ENCODE measurements around the gene TACC2.
"Not testable (repeated sequence)": the region's sequence is repeated elsewhere in the genome, so short reads cannot be mapped to it uniquely, and the experiment has no call there.

Gene TACC2

GRCh38 chr10:122198631-122199030, 209.7 kb downstream of the TACC2 start:
- no peak overlapping the region for H3K27ac ChIP-seq (ENCODE audit: low read depth in 2 of 2, low read length in 2 of 2)
- H3K27me3 ChIP-seq (ENCODE audit: control insufficient read depth in 2 of 2, insufficient read depth in 2 of 2, low read length in 2 of 2): no peaks in the 10 kb centered on the region
- no peaks in the 10 kb centered on the region for H3K4me1 ChIP-seq (ENCODE audit: control insufficient read depth in 2 of 2, insufficient read depth in 2 of 2, low read length in 2 of 2)
- H3K36me3 ChIP-seq (ENCODE audit: control insufficient read depth in 2 of 2, insufficient read depth in 2 of 2, low read length in 2 of 2): peaks cover 27 to 28% of the 10 kb centered on the region in 2 donors
- H3K9me3 ChIP-seq (ENCODE audit: control insufficient read depth in 2 of 2, low read length in 2 of 2): no peaks in the 10 kb centered on the region
- H3K9ac ChIP-seq (ENCODE audit: low read depth in 1 of 2, low read length in 2 of 2): no peak overlapping the region
- H3K4me3 ChIP-seq (ENCODE audit: low read length in 2 of 2): no peak overlapping the region

DNA sequence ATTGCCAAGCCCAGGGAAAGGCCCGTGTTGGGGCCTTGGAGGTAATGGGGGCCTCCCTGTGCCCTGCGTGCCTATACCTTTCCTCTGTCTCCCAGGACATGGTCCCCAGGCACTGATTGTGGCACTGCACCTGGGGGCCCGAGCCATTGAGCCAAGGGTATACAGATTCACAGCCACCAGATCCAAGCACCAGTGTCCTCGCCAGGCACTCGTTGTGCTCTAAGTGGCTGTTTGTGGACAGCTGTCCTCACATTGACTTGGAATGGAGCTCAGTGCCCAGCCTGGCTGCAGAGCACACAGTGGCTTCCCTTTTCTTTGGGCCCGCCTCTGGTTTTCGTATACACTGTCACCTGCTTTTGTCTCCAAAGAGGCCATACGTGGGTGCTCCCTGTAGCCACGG, 210.1 kb downstream of the TACC2 start:
- no peak overlapping the region for H3K9ac ChIP-seq (ENCODE audit: low read depth in 1 of 2, low read length in 2 of 2)
- no peak overlapping the region for H3K4me3 ChIP-seq (ENCODE audit: low read length in 2 of 2)
- H3K27me3 ChIP-seq (ENCODE audit: control insufficient read depth in 2 of 2, insufficient read depth in 2 of 2, low read length in 2 of 2): no peaks in the 10 kb centered on the region
- no peaks in the 10 kb centered on the region for H3K9me3 ChIP-seq (ENCODE audit: control insufficient read depth in 2 of 2, low read length in 2 of 2)
- no peak overlapping the region for H3K27ac ChIP-seq (ENCODE audit: low read depth in 2 of 2, low read length in 2 of 2)
- H3K4me1 ChIP-seq (ENCODE audit: control insufficient read depth in 2 of 2, insufficient read depth in 2 of 2, low read length in 2 of 2): no peaks in the 10 kb centered on the region
- H3K36me3 ChIP-seq (ENCODE audit: control insufficient read depth in 2 of 2, insufficient read depth in 2 of 2, low read length in 2 of 2): peaks cover 27 to 28% of the 10 kb centered on the region in 2 donors

GRCh38 chr10:122199689-122200088, 210.7 kb downstream of the TACC2 start:
- H3K4me3 ChIP-seq (ENCODE audit: low read length in 2 of 2): no peak overlapping the region
- H3K9me3 ChIP-seq (ENCODE audit: control insufficient read depth in 2 of 2, low read length in 2 of 2): no peaks in the 10 kb centered on the region
- no peak overlapping the region for H3K9ac ChIP-seq (ENCODE audit: low read depth in 1 of 2, low read length in 2 of 2)
- no peaks in the 10 kb centered on the region for H3K4me1 ChIP-seq (ENCODE audit: control insufficient read depth in 2 of 2, insufficient read depth in 2 of 2, low read length in 2 of 2)
- no peak overlapping the region for H3K27ac ChIP-seq (ENCODE audit: low read depth in 2 of 2, low read length in 2 of 2)
- no peaks in the 10 kb centered on the region for H3K27me3 ChIP-seq (ENCODE audit: control insufficient read depth in 2 of 2, insufficient read depth in 2 of 2, low read length in 2 of 2)
- peaks cover 27 to 31% of the 10 kb centered on the region in 2 donors for H3K36me3 ChIP-seq (ENCODE audit: control insufficient read depth in 2 of 2, insufficient read depth in 2 of 2, low read length in 2 of 2)

- no peaks in the 10 kb centered on the region for H3K9me3 ChIP-seq (ENCODE audit: control insufficient read depth in 2 of 2, low read length in 2 of 2)
- no peak overlapping the region for H3K9ac ChIP-seq (ENCODE audit: low read depth in 1 of 2, low read length in 2 of 2)
- no peak overlapping the region for H3K27ac ChIP-seq (ENCODE audit: low read depth in 2 of 2, low read length in 2 of 2)
- H3K36me3 ChIP-seq (ENCODE audit: control insufficient read depth in 2 of 2, insufficient read depth in 2 of 2, low read length in 2 of 2): peaks cover 20% of the 10 kb centered on the region in 2 donors
- H3K27me3 ChIP-seq (ENCODE audit: control insufficient read depth in 2 of 2, insufficient read depth in 2 of 2, low read length in 2 of 2): no peaks in the 10 kb centered on the region
- H3K4me1 ChIP-seq (ENCODE audit: control insufficient read depth in 2 of 2, insufficient read depth in 2 of 2, low read length in 2 of 2): no peaks in the 10 kb centered on the region
- no peak overlapping the region for H3K4me3 ChIP-seq (ENCODE audit: low read length in 2 of 2)
Observed at GRCh38 chr10:122201401-122201800, 212.4 kb downstream of the TACC2 start.

DNA sequence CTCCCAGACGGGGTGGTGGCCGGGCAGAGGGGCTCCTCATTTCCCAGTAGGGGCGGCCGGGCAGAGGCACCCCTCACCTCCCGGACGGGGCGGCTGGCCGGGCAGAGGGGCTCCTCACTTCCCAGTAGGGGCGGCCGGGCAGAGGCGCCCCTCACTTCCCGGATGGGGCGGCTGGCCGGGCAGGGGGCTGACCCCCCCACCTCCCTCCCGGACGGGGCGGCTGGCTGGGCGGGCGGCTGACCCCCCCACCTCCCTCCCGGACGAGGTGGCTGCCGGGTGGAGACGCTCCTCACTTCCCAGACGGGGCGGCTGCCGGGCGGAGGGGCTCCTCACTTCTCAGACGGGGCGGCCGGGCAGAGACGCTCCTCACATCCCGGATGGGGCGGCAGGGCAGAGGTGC, 214.2 kb downstream of the TACC2 start:
- H3K27me3 ChIP-seq (ENCODE audit: control insufficient read depth in 2 of 2, insufficient read depth in 2 of 2, low read length in 2 of 2): not testable (repeated sequence)

GRCh38 chr10:122204691-122205489, 215.9 kb downstream of the TACC2 start:
- no peak overlapping the region for H3K4me3 ChIP-seq (ENCODE audit: low read length in 2 of 2)

More for the DNA sequence above, 214.2 kb downstream of the TACC2 start:
- H3K36me3 ChIP-seq (ENCODE audit: control insufficient read depth in 2 of 2, insufficient read depth in 2 of 2, low read length in 2 of 2): peaks cover 13% of the 10 kb centered on the region in 2 donors
- H3K9ac ChIP-seq (ENCODE audit: low read depth in 1 of 2, low read length in 2 of 2); H3K4me1 ChIP-seq (ENCODE audit: control insufficient read depth in 2 of 2, insufficient read depth in 2 of 2, low read length in 2 of 2); H3K4me3 ChIP-seq (ENCODE audit: low read length in 2 of 2); H3K9me3 ChIP-seq (ENCODE audit: control insufficient read depth in 2 of 2, low read length in 2 of 2); H3K27ac ChIP-seq (ENCODE audit: low read depth in 2 of 2, low read length in 2 of 2): not testable (repeated sequence)

DNA sequence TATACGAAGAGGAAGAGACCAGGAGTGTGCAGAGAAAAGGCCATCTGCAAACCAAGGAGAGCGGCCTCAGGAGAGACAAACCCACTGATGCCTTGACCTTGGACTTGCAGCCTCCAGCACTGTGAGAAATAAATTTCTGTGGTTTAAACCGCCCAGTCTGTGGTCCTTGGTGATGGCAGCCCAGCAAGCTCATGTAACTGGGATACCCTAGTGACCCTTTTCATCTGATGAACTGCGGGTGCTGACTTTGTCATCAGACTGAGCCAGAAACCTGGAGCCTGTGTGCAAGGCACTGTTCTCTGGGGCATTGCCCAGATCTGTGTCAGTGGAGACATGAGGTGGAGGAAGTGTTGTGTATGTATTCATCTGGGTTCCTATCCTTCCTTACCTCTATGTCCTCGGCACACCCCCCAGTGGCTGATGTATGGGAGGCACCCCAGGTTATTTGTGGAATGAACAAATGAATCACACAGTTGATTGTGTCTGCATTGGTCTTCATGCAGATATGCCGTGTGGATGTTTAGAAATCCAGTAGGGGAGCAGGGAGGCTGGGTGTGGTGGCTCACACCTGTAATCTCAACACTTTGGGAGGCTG, 217.6 kb downstream of the TACC2 start:
- Histone ChIP-seq H3K4me1 (ENCODE audit: control insufficient read depth in 2 of 2, insufficient read depth in 2 of 2, low read length in 2 of 2) (no peaks in the 10 kb centered on the region), H3K27me3 (ENCODE audit: control insufficient read depth in 2 of 2, insufficient read depth in 2 of 2, low read length in 2 of 2) (no peaks in the 10 kb centered on the region), H3K27ac (ENCODE audit: low read depth in 2 of 2, low read length in 2 of 2) (no peak overlapping the region), H3K4me3 (ENCODE audit: low read length in 2 of 2) (no peak overlapping the region), H3K9ac (ENCODE audit: low read depth in 1 of 2, low read length in 2 of 2) (no peak overlapping the region), H3K9me3 (ENCODE audit: control insufficient read depth in 2 of 2, low read length in 2 of 2) (no peaks in the 10 kb centered on the region), H3K36me3 (ENCODE audit: control insufficient read depth in 2 of 2, insufficient read depth in 2 of 2, low read length in 2 of 2) (peaks cover 12 to 17% of the 10 kb centered on the region in 2 donors)

More at GRCh38 chr10:122204691-122205489, 215.9 kb downstream of the TACC2 start:
- H3K36me3 ChIP-seq (ENCODE audit: control insufficient read depth in 2 of 2, insufficient read depth in 2 of 2, low read length in 2 of 2): peaks cover 12 to 13% of the 10 kb centered on the region in 2 donors
- no peaks in the 10 kb centered on the region for H3K4me1 ChIP-seq (ENCODE audit: control insufficient read depth in 2 of 2, insufficient read depth in 2 of 2, low read length in 2 of 2)
- H3K27me3 ChIP-seq (ENCODE audit: control insufficient read depth in 2 of 2, insufficient read depth in 2 of 2, low read length in 2 of 2): no peaks in the 10 kb centered on the region
- H3K9me3 ChIP-seq (ENCODE audit: control insufficient read depth in 2 of 2, low read length in 2 of 2): no peaks in the 10 kb centered on the region
- no peak overlapping the region for H3K27ac ChIP-seq (ENCODE audit: low read depth in 2 of 2, low read length in 2 of 2)
- H3K9ac ChIP-seq (ENCODE audit: low read depth in 1 of 2, low read length in 2 of 2): no peak overlapping the region

DNA sequence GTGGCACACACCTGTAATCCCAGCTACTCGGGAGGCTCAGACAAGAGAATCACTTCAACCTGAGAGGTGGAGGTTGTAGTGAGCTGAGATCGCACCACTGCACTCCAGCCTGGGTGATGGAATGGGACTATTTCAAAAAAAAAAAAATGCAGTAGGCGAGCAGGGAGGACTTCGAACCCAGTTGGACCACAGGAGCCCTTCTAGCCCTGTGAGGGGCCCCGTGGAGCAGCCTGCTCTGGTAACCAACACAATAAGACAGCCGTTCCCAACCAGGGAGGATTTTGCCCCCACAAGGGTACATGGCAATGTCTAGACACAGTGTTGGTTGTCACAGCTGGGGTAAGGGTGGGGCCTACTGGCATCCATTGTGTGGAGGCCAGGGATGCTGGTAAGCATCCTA, 218.2 kb downstream of the TACC2 start:
- no peaks in the 10 kb centered on the region for H3K9me3 ChIP-seq (ENCODE audit: control insufficient read depth in 2 of 2, low read length in 2 of 2)
- no peak overlapping the region for H3K9ac ChIP-seq (ENCODE audit: low read depth in 1 of 2, low read length in 2 of 2)
- peaks cover 16 to 21% of the 10 kb centered on the region in 2 donors for H3K36me3 ChIP-seq (ENCODE audit: control insufficient read depth in 2 of 2, insufficient read depth in 2 of 2, low read length in 2 of 2)
- H3K4me3 ChIP-seq (ENCODE audit: low read length in 2 of 2): no peak overlapping the region
- H3K4me1 ChIP-seq (ENCODE audit: control insufficient read depth in 2 of 2, insufficient read depth in 2 of 2, low read length in 2 of 2): no peaks in the 10 kb centered on the region
- no peaks in the 10 kb centered on the region for H3K27me3 ChIP-seq (ENCODE audit: control insufficient read depth in 2 of 2, insufficient read depth in 2 of 2, low read length in 2 of 2)
- H3K27ac ChIP-seq (ENCODE audit: low read depth in 2 of 2, low read length in 2 of 2): no peak overlapping the region

- H3K4me3 ChIP-seq (ENCODE audit: low read length in 2 of 2): no peak overlapping the region
- no peaks in the 10 kb centered on the region for H3K9me3 ChIP-seq (ENCODE audit: control insufficient read depth in 2 of 2, low read length in 2 of 2)
- no peak overlapping the region for H3K27ac ChIP-seq (ENCODE audit: low read depth in 2 of 2, low read length in 2 of 2)
- H3K4me1 ChIP-seq (ENCODE audit: control insufficient read depth in 2 of 2, insufficient read depth in 2 of 2, low read length in 2 of 2): no peaks in the 10 kb centered on the region
- H3K36me3 ChIP-seq (ENCODE audit: control insufficient read depth in 2 of 2, insufficient read depth in 2 of 2, low read length in 2 of 2): peaks cover 21 to 23% of the 10 kb centered on the region in 2 donors
- H3K9ac ChIP-seq (ENCODE audit: low read depth in 1 of 2, low read length in 2 of 2): no peak overlapping the region
- no peaks in the 10 kb centered on the region for H3K27me3 ChIP-seq (ENCODE audit: control insufficient read depth in 2 of 2, insufficient read depth in 2 of 2, low read length in 2 of 2)
Observed at GRCh38 chr10:122207596-122207995, 218.6 kb downstream of the TACC2 start.

- Histone ChIP-seq H3K9ac (ENCODE audit: low read depth in 1 of 2, low read length in 2 of 2) (no peak overlapping the region), H3K27ac (ENCODE audit: low read depth in 2 of 2, low read length in 2 of 2) (no peak overlapping the region), H3K4me1 (ENCODE audit: control insufficient read depth in 2 of 2, insufficient read depth in 2 of 2, low read length in 2 of 2) (no peaks in the 10 kb centered on the region), H3K4me3 (ENCODE audit: low read length in 2 of 2) (no peak overlapping the region), H3K9me3 (ENCODE audit: control insufficient read depth in 2 of 2, low read length in 2 of 2) (no peaks in the 10 kb centered on the region), H3K27me3 (ENCODE audit: control insufficient read depth in 2 of 2, insufficient read depth in 2 of 2, low read length in 2 of 2) (no peaks in the 10 kb centered on the region), H3K36me3 (ENCODE audit: control insufficient read depth in 2 of 2, insufficient read depth in 2 of 2, low read length in 2 of 2) (peaks cover 23 to 24% of the 10 kb centered on the region in 2 donors)
Observed at GRCh38 chr10:122208571-122209430, 219.8 kb downstream of the TACC2 start.
